ENCODE measurements around the gene AKT3.

DNA sequence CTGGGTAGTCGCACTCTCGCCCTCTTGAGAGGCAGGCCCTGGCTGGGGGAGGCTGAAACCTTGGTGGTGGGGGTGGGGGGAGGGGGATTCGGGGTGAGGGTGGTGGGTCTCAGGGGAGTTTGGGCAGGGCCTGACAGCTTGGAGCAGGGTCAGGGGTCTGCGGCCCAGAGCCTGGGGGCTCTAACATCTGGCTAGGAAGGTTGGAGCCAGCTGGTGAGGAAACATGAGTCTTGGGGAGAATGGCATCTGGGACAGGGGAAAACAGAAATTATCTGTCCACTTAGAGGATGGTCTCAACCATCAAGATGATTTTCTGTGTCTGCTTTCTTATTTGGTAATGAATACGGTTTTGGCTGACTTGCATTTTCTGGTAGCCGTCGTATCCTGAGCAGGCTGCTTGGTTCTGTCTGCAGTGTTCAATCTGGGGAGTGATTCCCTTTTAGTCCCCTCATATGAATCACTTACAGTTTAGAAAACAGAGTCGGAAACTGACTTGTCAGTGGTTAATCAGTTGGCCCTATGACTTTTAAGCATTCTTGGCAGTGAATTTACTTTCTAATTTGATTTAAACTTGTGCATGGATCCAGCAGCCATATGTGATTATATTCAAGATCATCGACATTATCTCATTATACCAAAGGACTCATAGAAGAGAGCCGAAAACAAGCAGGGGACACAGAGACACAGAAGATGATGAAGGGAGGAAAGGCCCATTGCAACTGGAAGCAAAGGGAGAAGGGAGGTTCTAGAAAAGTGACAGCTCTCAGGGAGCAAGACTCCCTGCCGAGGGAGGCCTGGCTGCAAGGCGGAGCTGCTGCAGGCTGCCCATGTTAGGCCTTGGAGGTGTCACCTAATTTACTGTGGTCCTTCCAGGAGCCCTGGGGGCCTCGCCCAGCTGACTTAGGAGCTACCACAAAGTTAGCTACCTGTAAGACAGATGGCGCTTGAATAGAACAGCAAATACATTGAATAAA, 356.6 kb downstream of the AKT3 start:
- no peak for TF ChIP-seq CTCF (IDR thresholded peaks at IDR 0.05; ENCODE audit: poor library complexity)
- TF ChIP-seq EZH2 (IDR thresholded peaks at IDR 0.05; ENCODE audit: borderline replicate concordance), result no peak
